ENCODE results near the gene FBLN7. TPM values are rescaled to one million over a fixed set of nuclear protein-coding genes. Genes with fewer than 3 reads are reported as not detected.

The FBLN7 gene
- total RNA-seq (ENCODE audit: unreplicated experiment) = 0.20 TPM
- long read RNA-seq = 0 reads

- peaks cover 21% of the 10 kb centered on the region for H3K36me3 Mint-ChIP-seq (ENCODE audit: unreplicated experiment)
- no peak for TF ChIP-seq CTCF (IDR thresholded peaks at IDR 0.05; ENCODE audit: partially characterized antibody, unreplicated experiment)
- H3K4me3 Mint-ChIP-seq (ENCODE audit: unreplicated experiment) = peak within 1 kb of the TSS; percentile 81
- no peak within 1 kb of the TSS for H3K27ac Mint-ChIP-seq (ENCODE audit: unreplicated experiment)
- DNase-seq = peak; percentile 47
- peaks cover 2% of the 10 kb centered on the region for H3K9me3 Mint-ChIP-seq (ENCODE audit: unreplicated experiment)
- no peaks in the 10 kb centered on the region for H3K4me1 Mint-ChIP-seq (ENCODE audit: low read depth, unreplicated experiment)
- peaks cover 27% of the 10 kb centered on the region for H3K27me3 Mint-ChIP-seq (ENCODE audit: unreplicated experiment)
These were observed at the start of gene FBLN7 for GRCh38 chr2:112138159-112139032. FBLN7 (plus strand) TSS chr2:112138385; CDS start chr2:112138656, 271 bp downstream.

- Mint-ChIP-seq H3K27me3 (ENCODE audit: unreplicated experiment) (peaks cover 3% of the 10 kb centered on the region), H3K4me1 (ENCODE audit: low read depth, unreplicated experiment) (no peaks in the 10 kb centered on the region), H3K9me3 (ENCODE audit: unreplicated experiment) (no peaks in the 10 kb centered on the region), H3K4me3 (ENCODE audit: unreplicated experiment) (no peak overlapping the region), H3K36me3 (ENCODE audit: unreplicated experiment) (peaks cover 14% of the 10 kb centered on the region), H3K27ac (ENCODE audit: unreplicated experiment) (no peak overlapping the region)
- no peak for TF ChIP-seq CTCF (IDR thresholded peaks at IDR 0.05; ENCODE audit: partially characterized antibody, unreplicated experiment)
- no peak for DNase-seq
These were observed 48.8 kb upstream of the FBLN7 start for GRCh38 chr2:112089375-112089774.

- Mint-ChIP-seq H3K9me3 (ENCODE audit: unreplicated experiment) (no peaks in the 10 kb centered on the region), H3K4me3 (ENCODE audit: unreplicated experiment) (no peak overlapping the region), H3K27ac (ENCODE audit: unreplicated experiment) (no peak overlapping the region), H3K4me1 (ENCODE audit: low read depth, unreplicated experiment) (no peaks in the 10 kb centered on the region), H3K27me3 (ENCODE audit: unreplicated experiment) (peaks cover under 1% of the 10 kb centered on the region), H3K36me3 (ENCODE audit: unreplicated experiment) (peaks cover under 1% of the 10 kb centered on the region)
- TF ChIP-seq CTCF (IDR thresholded peaks at IDR 0.05; ENCODE audit: partially characterized antibody, unreplicated experiment) = no peak
- no peak for DNase-seq
These were observed 45.7 kb upstream of the FBLN7 start for GRCh38 chr2:112092286-112093041.

- H3K27me3 Mint-ChIP-seq (ENCODE audit: unreplicated experiment) = no peaks in the 10 kb centered on the region
- DNase-seq = no peak
- TF ChIP-seq CTCF (IDR thresholded peaks at IDR 0.05; ENCODE audit: partially characterized antibody, unreplicated experiment) = no peak
- H3K4me3 Mint-ChIP-seq (ENCODE audit: unreplicated experiment) = no peak overlapping the region
- no peak overlapping the region for H3K27ac Mint-ChIP-seq (ENCODE audit: unreplicated experiment)
- H3K4me1 Mint-ChIP-seq (ENCODE audit: low read depth, unreplicated experiment) = no peaks in the 10 kb centered on the region
- H3K9me3 Mint-ChIP-seq (ENCODE audit: unreplicated experiment) = no peaks in the 10 kb centered on the region
- H3K36me3 Mint-ChIP-seq (ENCODE audit: unreplicated experiment) = no peaks in the 10 kb centered on the region
These were observed 45.0 kb upstream of the FBLN7 start for GRCh38 chr2:112093216-112093615.
